Lower leg skin (tissue), 3 donors: ENCODE data around the gene OSTF1.

Experiments used
- POLR2A ChIP-seq, 2 donors: fragments of 450-650 bp; IDR thresholded peaks; one replicate each; pipeline ENCODE4 v1.6.1; 2016 to 2017; ENCODE audit warnings: antibody characterized with exemption in 2 of 2, mild to moderate bottlenecking in 1 of 2, moderate library complexity in 1 of 2
- TF ChIP-seq, protein P1 (sequence below), 3 donors: fragments of 450-650 bp; IDR thresholded peaks; one replicate each; pipeline ENCODE4 v1.5.1; 2016; ENCODE audit warnings: antibody characterized with exemption in 3 of 3, mild to moderate bottlenecking in 3 of 3, moderate library complexity in 2 of 3

DNA sequence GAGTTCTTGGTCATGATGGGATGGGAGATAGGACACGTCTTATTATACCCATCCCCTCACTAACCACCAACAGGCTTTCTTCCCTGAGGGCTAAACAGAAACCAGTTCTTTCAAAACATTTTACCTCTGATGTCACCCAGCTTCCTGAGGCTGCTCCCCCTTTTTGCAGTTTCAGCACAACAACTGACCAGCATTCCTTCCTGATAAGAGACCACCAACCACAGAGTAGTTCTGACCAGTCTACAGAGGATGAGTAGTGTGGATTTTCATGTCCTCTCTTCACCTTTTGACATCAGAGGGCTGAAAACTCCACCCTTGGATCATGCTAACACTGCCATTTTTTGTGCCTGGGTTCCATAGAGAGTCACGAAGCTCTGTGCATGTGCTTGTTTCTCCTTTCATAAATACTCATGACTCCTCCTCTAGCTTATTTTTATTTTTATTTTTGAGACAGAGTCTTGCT is 82.6 kb downstream of the OSTF1 start:
- no peak for TF ChIP-seq POLR2A (IDR thresholded peaks at IDR 0.05)
- TF ChIP-seq, protein P1, sequence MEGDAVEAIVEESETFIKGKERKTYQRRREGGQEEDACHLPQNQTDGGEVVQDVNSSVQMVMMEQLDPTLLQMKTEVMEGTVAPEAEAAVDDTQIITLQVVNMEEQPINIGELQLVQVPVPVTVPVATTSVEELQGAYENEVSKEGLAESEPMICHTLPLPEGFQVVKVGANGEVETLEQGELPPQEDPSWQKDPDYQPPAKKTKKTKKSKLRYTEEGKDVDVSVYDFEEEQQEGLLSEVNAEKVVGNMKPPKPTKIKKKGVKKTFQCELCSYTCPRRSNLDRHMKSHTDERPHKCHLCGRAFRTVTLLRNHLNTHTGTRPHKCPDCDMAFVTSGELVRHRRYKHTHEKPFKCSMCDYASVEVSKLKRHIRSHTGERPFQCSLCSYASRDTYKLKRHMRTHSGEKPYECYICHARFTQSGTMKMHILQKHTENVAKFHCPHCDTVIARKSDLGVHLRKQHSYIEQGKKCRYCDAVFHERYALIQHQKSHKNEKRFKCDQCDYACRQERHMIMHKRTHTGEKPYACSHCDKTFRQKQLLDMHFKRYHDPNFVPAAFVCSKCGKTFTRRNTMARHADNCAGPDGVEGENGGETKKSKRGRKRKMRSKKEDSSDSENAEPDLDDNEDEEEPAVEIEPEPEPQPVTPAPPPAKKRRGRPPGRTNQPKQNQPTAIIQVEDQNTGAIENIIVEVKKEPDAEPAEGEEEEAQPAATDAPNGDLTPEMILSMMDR (IDR thresholded peaks at IDR 0.05) = no peak
